GM18502 (cell line): ENCODE results near the gene TRAF4.
"Not testable (repeated sequence)": the region's sequence is repeated elsewhere in the genome, so short reads cannot be mapped to it uniquely, and the experiment has no call there.

Source experiments
- ATAC-seq: cut with Tn5 transposase; IDR thresholded peaks from one replicate; pipeline ENCODE4 v1.9.1; 2021; ENCODE audit warnings: mild to moderate bottlenecking; ENCODE audit not compliant: unreplicated experiment, poor library complexity

Gene TRAF4

GRCh38 chr17:28728364-28729200, 15.2 kb upstream of the TRAF4 start, which contains the start of gene NEK8:
TSS of gene NEK8 (plus strand) at chr17:28728788. CDS start at chr17:28728814, 26 bp downstream.
- ATAC-seq, result peak; percentile 44

- ATAC-seq, result no peak
Measured at GRCh38 chr17:28729950-28730330, 13.9 kb upstream of the TRAF4 start.

- ATAC-seq, result no peak
Measured at GRCh38 chr17:28733346-28733745, 10.5 kb upstream of the TRAF4 start.

- ATAC-seq, result no peak
Measured at GRCh38 chr17:28734712-28735241, 9.0 kb upstream of the TRAF4 start.

GRCh38 chr17:28735242-28735722, 8.5 kb upstream of the TRAF4 start:
- ATAC-seq, result no peak

GRCh38 chr17:28735913-28736769, 7.7 kb upstream of the TRAF4 start:
- ATAC-seq, result not testable (repeated sequence)

- no peak for ATAC-seq
Measured at GRCh38 chr17:28737316-28737715, 6.5 kb upstream of the TRAF4 start.

- peak; percentile 75 for ATAC-seq
Measured at GRCh38 chr17:28737770-28738679, 5.8 kb upstream of the TRAF4 start.

- no peak for ATAC-seq
Measured at GRCh38 chr17:28738680-28739384, 5.0 kb upstream of the TRAF4 start.

- no peak for ATAC-seq
Measured at GRCh38 chr17:28740406-28741357, 3.1 kb upstream of the TRAF4 start.

GRCh38 chr17:28741358-28742349, 2.2 kb upstream of the TRAF4 start:
- no peak for ATAC-seq

GRCh38 chr17:28744104-28744971, 527 bp downstream of the TRAF4 start:
- peak; percentile 32 for ATAC-seq

GRCh38 chr17:28744972-28745785, 1.4 kb downstream of the TRAF4 start:
- no peak for ATAC-seq

- no peak for ATAC-seq
Measured at GRCh38 chr17:28745786-28746411, 2.1 kb downstream of the TRAF4 start.

GRCh38 chr17:28746611-28747050, 2.8 kb downstream of the TRAF4 start:
- no peak for ATAC-seq
